Smooth muscle cell (in vitro differentiated cells): ENCODE measurements around the gene SH3BP1. TPM values are rescaled to one million over a fixed set of nuclear protein-coding genes. Genes with fewer than 3 reads are reported as not detected.

Experiments
- DNase-seq: peaks from one replicate; lab custom pipeline; 2025; ENCODE audit not compliant: unreplicated experiment; lab: John Stamatoyannopoulos, UW
- H2AFZ ChIP-seq: fragments of 200-600 bp; sonication (generic); 2 replicates; pipeline ENCODE4 v1.6.0; 2016; ENCODE audit warnings: antibody characterized with exemption, low read depth, mild to moderate bottlenecking
- H3F3A ChIP-seq: fragments of 200-600 bp; sonication (generic); 2 replicates; pipeline ENCODE4 v1.6.0; 2017; ENCODE audit warnings: antibody characterized with exemption, low read depth
- H3K27ac ChIP-seq: fragments of 200-600 bp; sonication (generic); 2 replicates; pipeline ENCODE4 v1.5.1; 2016; ENCODE audit warnings: low read depth, mild to moderate bottlenecking
- H3K27me3 ChIP-seq: fragments of 200-600 bp; sonication (generic); 2 replicates; pipeline ENCODE4 v1.6.1; 2016; ENCODE audit warnings: low read depth, mild to moderate bottlenecking
- H3K36me3 ChIP-seq: fragments of 200-600 bp; sonication (generic); 2 replicates; pipeline ENCODE4 v1.5.1; 2016; ENCODE audit warnings: low read depth
- H3K4me1 ChIP-seq: fragments of 200-600 bp; sonication (generic); 2 replicates; pipeline ENCODE4 v1.5.1; 2016; ENCODE audit warnings: low read depth
- H3K4me2 ChIP-seq: fragments of 200-600 bp; sonication (generic); 2 replicates; pipeline ENCODE4 v1.6.0; 2016; ENCODE audit warnings: mild to moderate bottlenecking
- H3K4me3 ChIP-seq: fragments of 200-600 bp; sonication (generic); 2 replicates; pipeline ENCODE4 v1.5.1; 2016; ENCODE audit warnings: mild to moderate bottlenecking
- H3K79me2 ChIP-seq: fragments of 200-600 bp; sonication (generic); 2 replicates; pipeline ENCODE4 v1.6.0; 2016; ENCODE audit warnings: low read depth, mild to moderate bottlenecking
- H3K9ac ChIP-seq: fragments of 200-600 bp; sonication (generic); 2 replicates; pipeline ENCODE4 v1.6.0; 2016; ENCODE audit warnings: low read depth
- H3K9me3 ChIP-seq: fragments of 200-600 bp; sonication (generic); replicated peaks from 2 replicates; pipeline ENCODE4 v1.5.1; 2016; ENCODE audit warnings: low read depth
- H4K20me1 ChIP-seq: fragments of 200-600 bp; sonication (generic); 2 replicates; pipeline ENCODE4 v1.6.0; 2016; ENCODE audit warnings: low read depth
- CTCF ChIP-seq: fragments of 200-600 bp; sonication (generic); IDR thresholded peaks from 2 replicates; pipeline ENCODE4 v1.5.1; 2017; ENCODE audit warnings: borderline replicate concordance, mild to moderate bottlenecking, antibody characterized with exemption; ENCODE audit not compliant: insufficient read depth, poor library complexity, severe bottlenecking
- WGBS: methylation state at CpG from one replicate; pipeline ENCODE4 v1.1.7; 2016; ENCODE audit warnings: low lambda C conversion rate; 5-methylcytosine and 5-hydroxymethylcytosine counted together
- polyA plus RNA-seq: library from polyadenylated mRNA; unstranded; fragments of >200 nt; fragmentation: Nextera tagmentation; extraction: Ambion mirVana; gene quantifications from 2 replicates; pipeline ENCODE4 v1.2.1, GENCODE V29; 2016
- small RNA-seq: library from RNA; depleted of rRNA; stranded (forward); fragments of <200 nt; gene quantifications from one replicate; pipeline ENCODE3, GENCODE V24; 2014
- total RNA-seq: library from RNA; depleted of rRNA; stranded (reverse); fragments of >200 nt; gene quantifications from 2 replicates; pipeline ENCODE4 v1.2.3, GENCODE V29; 2014

Gene SH3BP1
- total and polyA plus RNA-seq, 2 experiments from 2014 or later, result 16.6 to 20.4 TPM

GRCh38 chr22:37703906-37704305 lies 64.4 kb downstream of the SH3BP1 start:
- no peak overlapping the region for H2AFZ ChIP-seq
- H3K9ac ChIP-seq, result no peak overlapping the region
- H3K79me2 ChIP-seq, result no peaks in the 10 kb centered on the region
- no peaks in the 10 kb centered on the region for H3K36me3 ChIP-seq
- no peaks in the 10 kb centered on the region for H3K4me1 ChIP-seq
- TF ChIP-seq CTCF, result no peak
- H3K4me3 ChIP-seq, result no peak overlapping the region
- no peak overlapping the region for H3K4me2 ChIP-seq
- H3K9me3 ChIP-seq, result no peaks in the 10 kb centered on the region
- H3F3A ChIP-seq, result no peaks in the 10 kb centered on the region
- H3K27ac ChIP-seq, result no peak overlapping the region
- no peaks in the 10 kb centered on the region for H3K27me3 ChIP-seq
- DNase-seq, result no peak
- WGBS, result 81% methylated on average over 7 of the region's 7 CpGs
- peaks cover 15% of the 10 kb centered on the region for H4K20me1 ChIP-seq

- no peak overlapping the region for H3K4me3 ChIP-seq
- no peaks in the 10 kb centered on the region for H3K79me2 ChIP-seq
- no peak overlapping the region for H3K27ac ChIP-seq
- WGBS, result 98% methylated on average over 3 of the region's 3 CpGs
- H3K4me1 ChIP-seq, result no peaks in the 10 kb centered on the region
- DNase-seq, result no peak
- H3K9me3 ChIP-seq, result no peaks in the 10 kb centered on the region
- H3K27me3 ChIP-seq, result no peaks in the 10 kb centered on the region
- no peak overlapping the region for H3K9ac ChIP-seq
- no peaks in the 10 kb centered on the region for H3F3A ChIP-seq
- no peak overlapping the region for H3K4me2 ChIP-seq
- H4K20me1 ChIP-seq, result peaks cover 15% of the 10 kb centered on the region
- no peak overlapping the region for H2AFZ ChIP-seq
- H3K36me3 ChIP-seq, result no peaks in the 10 kb centered on the region
- TF ChIP-seq CTCF, result no peak
These were observed 65.2 kb downstream of the SH3BP1 start for GRCh38 chr22:37704645-37705044.

- DNase-seq, result no peak
- H3K79me2 ChIP-seq, result no peaks in the 10 kb centered on the region
- no peak overlapping the region for H2AFZ ChIP-seq
- H4K20me1 ChIP-seq, result peaks cover 15% of the 10 kb centered on the region
- H3F3A ChIP-seq, result no peaks in the 10 kb centered on the region
- H3K4me2 ChIP-seq, result no peak overlapping the region
- H3K36me3 ChIP-seq, result no peaks in the 10 kb centered on the region
- H3K4me1 ChIP-seq, result no peaks in the 10 kb centered on the region
- 98% methylated on average over 3 of the region's 3 CpGs for WGBS
- no peak overlapping the region for H3K27ac ChIP-seq
- H3K4me3 ChIP-seq, result no peak overlapping the region
- H3K9ac ChIP-seq, result no peak overlapping the region
- TF ChIP-seq CTCF, result no peak
- H3K27me3 ChIP-seq, result no peaks in the 10 kb centered on the region
- no peaks in the 10 kb centered on the region for H3K9me3 ChIP-seq
These were observed 65.7 kb downstream of the SH3BP1 start for GRCh38 chr22:37705205-37705604.

Small RNA genes lying within 50 kb of the gene (small RNA-seq; reads per million reads assigned to genes)
- 0.11 reads per million for gene RN7SL385P

Other genes starting within 250 kb of the SH3BP1 start
- 0.67 and 1.3 TPM in 2 replicates for gene ELFN2, start 212.2 kb upstream of the SH3BP1 start, total RNA-seq
- 0.39 and 0.63 TPM in 2 replicates for gene ELFN2, start 212.2 kb upstream of the SH3BP1 start, polyA plus RNA-seq
- gene MFNG, start 153.3 kb upstream of the SH3BP1 start, total RNA-seq, result not detected in 2 replicates
- 0.40 and 1.2 TPM in 2 replicates for gene MFNG, start 153.3 kb upstream of the SH3BP1 start, polyA plus RNA-seq
- 3.7 and 6.0 TPM in 2 replicates for gene CARD10, start 120.3 kb upstream of the SH3BP1 start, total RNA-seq
- 2.3 and 5.4 TPM in 2 replicates for gene CARD10, start 120.3 kb upstream of the SH3BP1 start, polyA plus RNA-seq
- 14.0 and 19.1 TPM in 2 replicates for gene CDC42EP1, start 79.2 kb upstream of the SH3BP1 start, total RNA-seq
- 89.6 and 94.9 TPM in 2 replicates for gene CDC42EP1, start 79.2 kb upstream of the SH3BP1 start, polyA plus RNA-seq
- gene LGALS2, start 59.6 kb upstream of the SH3BP1 start, total RNA-seq, result not detected in 2 replicates
- 0.48 and 1.1 TPM in 2 replicates for gene LGALS2, start 59.6 kb upstream of the SH3BP1 start, polyA plus RNA-seq
- gene GGA1, start 30.8 kb upstream of the SH3BP1 start, total RNA-seq, result 15.6 and 27.3 TPM in 2 replicates
- 44.0 and 59.6 TPM in 2 replicates for gene GGA1, start 30.8 kb upstream of the SH3BP1 start, polyA plus RNA-seq
- gene PDXP, start 19.1 kb downstream of the SH3BP1 start, total RNA-seq, result 9.7 and 16.5 TPM in 2 replicates
- gene PDXP, start 19.1 kb downstream of the SH3BP1 start, polyA plus RNA-seq, result 20.0 and 20.7 TPM in 2 replicates
- 3,694 and 5,079 TPM in 2 replicates for gene LGALS1, start 36.0 kb downstream of the SH3BP1 start, total RNA-seq
- gene LGALS1, start 36.0 kb downstream of the SH3BP1 start, polyA plus RNA-seq, result 4,318 and 5,332 TPM in 2 replicates
- 23.4 and 31.0 TPM in 2 replicates for gene NOL12, start 46.7 kb downstream of the SH3BP1 start, total RNA-seq
- gene NOL12, start 46.7 kb downstream of the SH3BP1 start, polyA plus RNA-seq, result 13.2 and 16.2 TPM in 2 replicates
- 39.8 and 44.6 TPM in 2 replicates for gene TRIOBP, start 57.4 kb downstream of the SH3BP1 start, total RNA-seq
- gene TRIOBP, start 57.4 kb downstream of the SH3BP1 start, polyA plus RNA-seq, result 95.8 and 100 TPM in 2 replicates
- 10.8 and 13.5 TPM in 2 replicates for gene GCAT, start 168.3 kb downstream of the SH3BP1 start, total RNA-seq
- 21.2 and 30.6 TPM in 2 replicates for gene GCAT, start 168.3 kb downstream of the SH3BP1 start, polyA plus RNA-seq
- gene GALR3, start 183.7 kb downstream of the SH3BP1 start, total RNA-seq, result not detected in 2 replicates
- 0.26 TPM in 1 of 2 replicates, not detected in the other for gene GALR3, start 183.7 kb downstream of the SH3BP1 start, polyA plus RNA-seq
- gene ANKRD54, start 204.7 kb downstream of the SH3BP1 start, total RNA-seq, result 24.5 and 26.6 TPM in 2 replicates
- gene ANKRD54, start 204.7 kb downstream of the SH3BP1 start, polyA plus RNA-seq, result 22.2 and 26.2 TPM in 2 replicates
- gene EIF3L, start 209.8 kb downstream of the SH3BP1 start, total RNA-seq, result 264 and 274 TPM in 2 replicates
- 165 and 182 TPM in 2 replicates for gene EIF3L, start 209.8 kb downstream of the SH3BP1 start, polyA plus RNA-seq